GM12891 (cell line): Measurements from ENCODE around the gene EIF4G2. TPM values are rescaled to one million over a fixed set of nuclear protein-coding genes. Genes with fewer than 3 reads are reported as not detected.

ENCODE experiments used
- DNase-seq: peaks from one replicate; pipeline ENCODE4 v3.0.0; 2011; ENCODE audit warnings: low spot score; ENCODE audit not compliant: insufficient read length
- FAIRE-seq: peaks from 2 replicates; lab custom pipeline; 2011; peaks lifted over from hg19 to GRCh38; lab: Jason Lieb, UNC
- PAX5 ChIP-seq: IDR thresholded peaks from 2 replicates; pipeline ENCODE4 v1.6.1; 2011; ENCODE audit warnings: low read length, moderate library complexity, mild to moderate bottlenecking; ENCODE audit not compliant: insufficient read depth, severe bottlenecking
- POLR2A ChIP-seq: IDR thresholded peaks from 2 replicates; pipeline ENCODE4 v1.6.1; 2011; ENCODE audit warnings: low read depth, low read length, control low read depth
- POLR2AphosphoS5 ChIP-seq: IDR thresholded peaks from 2 replicates; pipeline ENCODE4 v1.6.1; 2011; ENCODE audit warnings: low read depth, low read length, control low read depth
- POU2F2 ChIP-seq: IDR thresholded peaks from 2 replicates; pipeline ENCODE4 v1.6.1; 2011; ENCODE audit warnings: low read depth, mild to moderate bottlenecking, control low read depth, low read length, moderate library complexity
- SPI1 ChIP-seq: IDR thresholded peaks from 2 replicates; pipeline ENCODE4 v1.6.1; 2011; ENCODE audit warnings: low read depth, low read length, control low read depth
- TAF1 ChIP-seq: IDR thresholded peaks from 2 replicates; pipeline ENCODE4 v1.6.1; 2011; ENCODE audit warnings: low read depth, low read length, control low read depth
- polyA plus RNA-seq: library from polyadenylated mRNA; unstranded; fragments of >200 nt; gene quantifications from one replicate; pipeline ENCODE4 v1.2.1, GENCODE V29; 2012; ENCODE audit warnings: low read depth, missing spikeins, inconsistent platforms; ENCODE audit not compliant: missing spikeins

Gene EIF4G2
- polyA plus RNA-seq, result 304 TPM

DNA sequence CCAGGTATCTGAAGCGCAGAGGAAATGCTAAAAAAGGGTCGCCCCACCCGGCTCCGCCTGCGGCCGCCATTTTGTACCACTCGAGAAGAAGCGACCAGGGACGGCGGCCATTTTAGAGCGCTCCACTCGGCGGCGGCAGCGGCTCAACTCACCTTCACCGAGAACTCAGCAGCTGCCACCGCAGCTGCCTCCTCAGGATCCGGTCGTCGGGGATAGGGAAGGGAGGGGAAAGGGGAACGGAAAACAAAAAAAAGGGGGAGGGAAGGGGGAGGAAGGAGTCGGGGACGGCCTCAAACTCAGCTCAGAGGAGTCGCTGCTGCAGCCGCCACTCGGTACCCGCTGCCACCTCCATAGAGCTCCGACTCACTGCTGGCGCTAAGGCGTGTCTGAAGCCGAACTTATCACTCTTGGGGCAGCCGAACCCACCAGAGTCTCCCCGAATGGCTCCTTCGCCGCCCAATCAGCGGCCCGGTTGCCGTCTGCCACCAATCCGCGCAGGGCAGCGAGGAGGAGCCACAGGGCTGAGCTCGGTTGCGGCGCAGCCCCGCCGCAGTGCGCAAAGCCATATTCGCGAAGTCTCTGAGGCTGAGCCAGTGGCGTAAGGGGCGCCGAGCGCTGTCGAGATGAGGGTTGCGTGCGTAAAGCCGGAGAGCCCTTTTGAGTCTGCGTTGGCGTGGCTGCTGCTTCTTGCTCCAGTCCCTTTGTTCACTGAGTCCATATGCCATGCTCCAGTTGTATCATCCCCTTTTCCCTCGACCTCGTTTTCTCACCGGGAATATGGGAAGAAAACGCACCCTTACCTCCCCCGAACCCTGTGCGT is at the start of gene EIF4G2:
EIF4G2 (minus strand) TSS at position 374 of the 820 bp plus-strand sequence.
- FAIRE-seq, result peak; percentile 99
- DNase-seq, result peak; percentile 93
- TF ChIP-seq PAX5, result no peak
- TF ChIP-seq POU2F2, result peak; percentile 97
- TF ChIP-seq POLR2A, result peak; percentile 100
- TF ChIP-seq TAF1, result peak; percentile 97
- TF ChIP-seq SPI1, result no peak
- peak; percentile 100 for TF ChIP-seq POLR2AphosphoS5

DNA sequence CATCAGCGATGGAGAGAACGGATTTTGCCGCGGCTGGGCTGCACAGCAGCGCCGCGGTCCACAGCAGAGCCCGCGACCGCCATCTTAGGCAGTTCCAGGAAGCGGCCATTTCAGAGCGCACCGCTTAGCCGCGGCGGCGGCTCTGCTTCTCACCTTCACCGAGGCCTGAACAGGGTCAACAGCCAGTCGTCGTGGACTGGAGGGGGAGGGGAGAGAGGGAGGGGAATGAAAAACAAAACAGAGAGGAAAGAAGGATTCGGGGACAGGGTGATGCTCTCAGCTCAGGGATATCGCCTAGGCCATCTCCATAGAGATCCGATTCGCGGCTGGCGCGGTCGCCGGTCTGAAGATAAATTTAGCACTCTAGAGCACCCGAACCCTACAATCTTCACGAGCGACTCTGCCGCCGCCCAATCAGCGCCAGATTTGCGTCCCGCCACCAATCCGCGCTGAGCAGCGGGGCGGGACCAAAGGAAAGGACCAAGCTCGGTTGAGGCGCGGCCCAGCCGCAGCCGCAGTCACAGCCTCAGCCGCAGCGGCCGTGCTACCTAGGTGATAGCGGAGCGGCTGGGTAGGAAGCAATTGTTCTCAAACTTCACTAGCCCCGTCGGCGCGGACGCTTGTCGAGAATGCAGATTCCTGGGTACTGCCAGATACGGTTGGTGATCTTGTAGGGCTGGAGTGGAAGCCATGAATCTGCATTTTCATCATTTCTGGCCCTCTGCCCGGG is 49.1 kb upstream of the EIF4G2 start, which contains the start of gene ZBED5:
ZBED5 (minus strand) TSS at position 345 of the 730 bp plus-strand sequence. CDS start 3,108 bp downstream, outside the sequence.
- FAIRE-seq (peak; percentile 97), DNase-seq (peak; percentile 65)
- no peak for TF ChIP-seq SPI1
- peak; percentile 89 for TF ChIP-seq POLR2A
- peak; percentile 23; the same call in 1 of the 2 replicates for TF ChIP-seq POU2F2
- peak; percentile 69 for TF ChIP-seq TAF1
- no peak for TF ChIP-seq PAX5
- TF ChIP-seq POLR2AphosphoS5, result peak; percentile 91

DNA sequence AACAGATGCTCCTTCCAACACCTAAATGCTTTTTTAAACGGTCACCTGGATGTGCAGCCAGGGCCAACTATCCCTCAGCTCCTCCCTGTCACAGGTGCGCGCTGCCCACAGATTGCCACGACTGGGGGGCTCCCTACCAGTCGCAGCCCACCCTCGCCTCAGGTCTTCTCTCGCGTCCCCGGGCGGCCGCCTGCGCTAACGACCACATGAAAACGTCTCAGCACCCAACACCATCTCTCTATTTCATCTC is 48.7 kb upstream of the EIF4G2 start:
- TF ChIP-seq POLR2A (no peak), TAF1 (no peak), POLR2AphosphoS5 (no peak), POU2F2 (no peak), PAX5 (no peak), SPI1 (no peak)
- DNase-seq (no peak), FAIRE-seq (no peak)

DNA sequence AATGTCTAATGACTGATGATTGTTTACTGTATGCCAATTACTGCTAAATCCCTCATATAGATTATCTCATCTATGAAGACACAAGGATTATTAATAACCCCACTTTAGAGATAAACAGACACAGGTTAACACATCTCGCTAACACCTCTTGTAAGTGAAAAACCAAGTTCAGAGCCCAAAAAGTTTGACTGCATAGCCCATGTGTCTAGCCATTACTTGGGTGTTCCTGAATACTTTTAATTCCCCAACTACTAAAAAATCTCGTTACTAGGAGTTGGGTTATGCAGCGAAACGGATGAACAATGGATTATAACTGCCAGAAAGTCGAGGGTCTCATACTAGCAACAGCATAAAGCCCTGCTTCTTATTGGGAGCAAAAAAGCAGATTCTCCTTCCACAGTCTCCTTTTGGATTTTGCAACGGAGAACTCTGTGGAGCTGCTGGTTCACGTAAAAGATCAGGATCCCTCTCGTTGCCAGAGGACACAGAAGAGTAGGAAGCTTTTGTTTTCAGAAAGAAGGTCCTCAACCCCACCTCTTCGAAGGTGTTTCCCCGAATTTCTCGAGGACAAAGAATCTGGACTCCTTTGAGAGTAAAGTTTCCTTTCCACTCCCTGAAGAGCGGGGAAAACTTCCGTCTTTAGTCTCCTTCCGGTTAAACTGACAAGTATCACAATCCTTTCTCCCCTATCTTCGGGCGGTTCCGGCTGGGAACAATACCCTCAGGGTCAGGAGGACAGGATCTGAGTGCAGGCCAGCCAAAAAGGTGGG is 48.1 kb upstream of the EIF4G2 start:
- DNase-seq (no peak), FAIRE-seq (no peak)
- TF ChIP-seq POU2F2 (no peak), PAX5 (no peak), TAF1 (no peak), POLR2AphosphoS5 (no peak), SPI1 (no peak), POLR2A (no peak)

DNA sequence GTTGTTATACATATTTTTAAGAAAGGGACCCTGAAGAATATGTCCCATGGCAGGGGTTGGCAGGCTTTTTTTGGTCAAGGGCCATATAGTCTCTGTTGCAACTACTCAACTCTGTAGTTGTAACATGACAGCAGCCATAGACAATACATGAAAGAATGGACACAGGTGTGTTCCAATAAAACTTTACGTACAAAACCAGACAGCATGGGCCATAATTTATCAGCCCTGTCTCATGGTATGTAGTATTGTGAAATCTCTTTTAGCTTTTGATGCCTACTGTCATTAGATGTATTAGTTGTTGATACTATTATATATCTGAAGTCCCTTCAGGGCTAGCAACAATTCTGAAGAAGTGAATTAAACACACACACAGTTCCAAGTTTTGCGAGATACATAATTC is 46.6 kb upstream of the EIF4G2 start:
- TF ChIP-seq PAX5, result no peak
- no peak for TF ChIP-seq SPI1
- TF ChIP-seq POLR2AphosphoS5, result no peak
- TF ChIP-seq POLR2A, result no peak
- TF ChIP-seq POU2F2, result no peak
- no peak for TF ChIP-seq TAF1
- no peak for FAIRE-seq
- no peak for DNase-seq

DNA sequence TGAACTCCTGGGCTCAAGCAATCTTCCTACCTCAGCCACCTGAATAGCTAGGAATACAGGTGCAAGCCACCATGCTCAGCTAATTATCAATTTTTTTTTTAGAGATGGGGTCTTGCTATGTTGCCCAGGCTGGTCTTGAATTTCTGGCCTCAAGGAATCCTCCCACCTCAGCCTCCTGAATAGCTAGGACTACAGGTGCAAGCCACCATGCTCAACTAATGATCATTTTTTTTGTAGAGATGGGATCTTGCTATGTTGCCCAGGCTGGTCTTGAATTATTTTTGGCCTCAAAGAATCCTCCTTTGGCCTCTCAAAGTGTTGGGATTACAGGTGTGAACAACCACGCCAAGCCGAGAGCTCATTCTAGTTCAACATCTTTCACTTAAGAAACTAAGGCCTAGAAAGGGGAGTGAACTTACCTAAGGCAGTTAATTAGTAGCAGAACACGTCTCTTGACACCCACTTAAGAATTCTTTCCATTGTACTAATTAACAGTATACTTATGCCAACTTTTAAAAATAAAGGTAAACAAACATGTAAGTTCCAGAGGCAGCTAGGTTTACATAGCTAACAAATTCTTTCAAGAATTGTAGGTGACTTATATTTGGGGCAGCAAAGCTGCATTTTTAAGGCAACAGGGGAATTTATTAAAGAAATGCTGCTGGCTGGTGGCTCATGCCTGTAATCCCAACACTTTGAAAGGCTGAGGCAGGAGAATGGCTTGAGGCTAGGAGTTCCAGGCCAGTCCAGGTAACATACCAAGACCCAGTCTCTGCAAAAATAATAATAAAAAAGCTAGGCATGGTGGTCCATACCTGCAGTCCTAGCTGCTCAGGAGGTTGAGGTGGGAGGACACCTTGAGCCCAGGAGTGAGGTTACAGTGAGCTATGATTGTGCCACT is 39.5 kb upstream of the EIF4G2 start:
- TF ChIP-seq SPI1, result no peak
- FAIRE-seq, result no peak
- no peak for DNase-seq

DNA sequence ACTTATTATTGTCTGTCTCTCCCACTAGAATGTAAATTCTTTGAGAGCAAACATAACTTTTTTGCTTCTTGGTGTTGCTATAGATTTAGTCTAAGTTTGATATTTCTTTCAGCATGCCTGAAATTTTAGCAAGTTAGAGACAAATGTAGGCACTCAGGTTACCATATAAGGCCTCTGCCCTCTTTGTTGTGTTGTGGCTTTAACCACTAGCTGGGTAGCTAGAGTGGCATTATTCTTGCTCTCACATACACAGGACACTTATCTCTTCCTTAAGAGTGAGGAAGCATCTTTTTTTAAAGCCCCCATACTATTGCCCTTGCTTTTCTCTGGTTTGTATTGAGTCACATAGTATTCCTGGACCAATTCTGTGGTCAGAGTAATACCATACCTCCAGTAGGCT is 37.9 kb upstream of the EIF4G2 start:
- no peak for TF ChIP-seq POU2F2
- TF ChIP-seq POLR2A, result no peak
- TF ChIP-seq PAX5, result no peak
- no peak for TF ChIP-seq TAF1
- no peak for TF ChIP-seq SPI1
- TF ChIP-seq POLR2AphosphoS5, result no peak
- no peak for DNase-seq
- FAIRE-seq, result no peak

DNA sequence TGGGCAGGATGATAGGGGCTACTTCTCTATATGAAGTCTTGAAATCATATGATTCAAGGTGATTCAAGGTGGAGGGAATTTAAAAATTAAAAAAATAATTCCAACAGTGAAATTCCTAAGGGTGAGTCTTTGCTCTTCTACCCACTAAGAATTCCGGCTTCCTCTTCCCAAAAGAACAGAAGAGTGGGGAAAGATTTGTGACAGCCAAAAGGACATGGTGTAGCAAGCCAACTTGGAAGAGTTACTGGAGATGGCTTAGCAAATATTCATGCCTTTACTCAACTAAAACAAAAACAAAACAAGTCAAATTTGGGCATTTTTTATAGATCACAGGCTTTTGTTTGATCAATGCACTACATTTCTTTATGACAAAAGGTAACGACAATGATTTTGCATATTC is 36.9 kb upstream of the EIF4G2 start:
- DNase-seq (no peak), FAIRE-seq (no peak)
- TF ChIP-seq SPI1 (no peak), POLR2AphosphoS5 (no peak), POU2F2 (no peak), PAX5 (no peak), TAF1 (no peak), POLR2A (no peak)
